K562 (cell line): ENCODE measurements around the gene CUX1. TPM values are rescaled to one million over a fixed set of nuclear protein-coding genes. Genes with fewer than 3 reads are reported as not detected.

ENCODE experiments used
- BMI1 ChIP-seq: fragments of 150-350 bp; IDR thresholded peaks from 2 replicates; pipeline ENCODE4 v1.6.1; 2014; ENCODE audit warnings: low read length
- BRD4 ChIP-seq: fragments of 200-600 bp; sonication (generic); IDR thresholded peaks from 2 replicates; pipeline ENCODE4 v1.6.1; 2017; ENCODE audit warnings: inconsistent platforms
- CBX5 ChIP-seq: IDR thresholded peaks from 2 replicates; pipeline ENCODE4 v1.6.1; 2014; ENCODE audit warnings: low read depth, borderline replicate concordance
- ELF4 ChIP-seq: fragments of 450-650 bp; formaldehyde crosslinking; IDR thresholded peaks from 2 replicates; pipeline ENCODE4 v1.4.0; 2022; ENCODE audit warnings: missing genetic modification characterization
- FOSL1 ChIP-seq: fragments of 200-800 bp; sonication (Bioruptor generic); conservative IDR thresholded peaks from 2 replicates; pipeline ENCODE4 v1.6.1; 2016; ENCODE audit warnings: missing genetic modification characterization, missing compliant biosample characterization
- HEY1 ChIP-seq: fragments of 250-450 bp; sonication (Bioruptor Pico); IDR thresholded peaks from 2 replicates; pipeline ENCODE4 v1.5.0; 2020; ENCODE audit warnings: mild to moderate bottlenecking, moderate library complexity, borderline replicate concordance
- HNRNPUL1 ChIP-seq: fragments of 200-400 bp; formaldehyde crosslinking; IDR thresholded peaks from 2 replicates; pipeline ENCODE4 v1.6.1; 2017; ENCODE audit warnings: low read length
- MAZ ChIP-seq, 2 experiments: fragments of 450-650 bp in 1 of 2; sonication (generic) in 1 of 2; formaldehyde crosslinking; IDR thresholded peaks in 1 of 2; conservative IDR thresholded peaks in 1 of 2; 2 replicates each; pipeline versions ENCODE4 v1.4.0 to v1.5.0; 2020; ENCODE audit warnings: mild to moderate bottlenecking in 1 of 2, missing genetic modification reagents in 1 of 2
- PHF20 ChIP-seq: fragments of 450-650 bp; IDR thresholded peaks from 2 replicates; pipeline ENCODE4 v1.6.1; 2018; ENCODE audit not compliant: partially characterized antibody
- RBBP5 ChIP-seq: fragments of 200-600 bp; sonication (generic); IDR thresholded peaks from 2 replicates; pipeline ENCODE4 v1.6.1; 2012; ENCODE audit warnings: borderline replicate concordance, mild to moderate bottlenecking, low read length, control low read depth, inconsistent platforms; ENCODE audit not compliant: insufficient read depth, poor library complexity, severe bottlenecking
- SAP30 ChIP-seq: fragments of 200-600 bp; sonication (generic); IDR thresholded peaks from 2 replicates; pipeline ENCODE4 v1.6.1; 2012; ENCODE audit warnings: borderline replicate concordance, low read depth, mild to moderate bottlenecking, moderate library complexity, low read length, control low read depth, inconsistent platforms; ENCODE audit not compliant: insufficient read depth, poor library complexity, severe bottlenecking
- SMARCC2 ChIP-seq: fragments of 450-650 bp; IDR thresholded peaks from 2 replicates; pipeline ENCODE4 v1.6.1; 2017; ENCODE audit warnings: antibody characterized with exemption, moderate library complexity, mild to moderate bottlenecking, low read depth
- ZBTB33 ChIP-seq: sonication (generic); formaldehyde crosslinking; IDR thresholded peaks from 2 replicates; pipeline ENCODE4 v1.8.1; 2023; ENCODE audit warnings: mild to moderate bottlenecking, missing genetic modification reagents
- ZNF282 ChIP-seq: sonication (generic); formaldehyde crosslinking; IDR thresholded peaks from 2 replicates; pipeline ENCODE4 v1.8.1; 2023; ENCODE audit warnings: missing genetic modification reagents
- ZNF3 ChIP-seq: fragments of 250-450 bp; sonication (Bioruptor Pico); IDR thresholded peaks from 2 replicates; pipeline ENCODE4 v1.5.0; 2021; ENCODE audit warnings: mild to moderate bottlenecking, moderate library complexity
- ZNF318 ChIP-seq, 2 experiments: fragments of 450-650 bp; IDR thresholded peaks; 2 replicates each; pipeline ENCODE4 v1.6.1; 2016; ENCODE audit warnings: mild to moderate bottlenecking in 2 of 2, borderline replicate concordance in 1 of 2, low read depth in 1 of 2, moderate library complexity in 1 of 2
- ZSCAN32 ChIP-seq: fragments of 450-650 bp; formaldehyde crosslinking; IDR thresholded peaks from 2 replicates; pipeline ENCODE4 v1.4.0; 2020; ENCODE audit warnings: mild to moderate bottlenecking, moderate library complexity
- polyA plus RNA-seq, 8 experiments: library from polyadenylated mRNA; depleted of rRNA in 4 of 8; stranded (reverse) in 5 of 8; unstranded in 3 of 8; fragments of >200 nt; fragmentation: Nextera tagmentation in 2 of 8; fragmentation: Illumina TruSeq in 1 of 8; extraction: Ambion mirVana in 2 of 8; extraction: Trizol in 1 of 8; gene quantifications; 2 replicates each; pipeline versions ENCODE4 v1.2.1 to v1.2.3, GENCODE V29; 2011 to 2014; ENCODE audit warnings: inconsistent platforms in 1 of 8, missing spikeins in 1 of 8
- total RNA-seq, 7 experiments: library from RNA; depleted of rRNA in 6 of 7; stranded (reverse); fragments of >200 nt in 6 of 7; fragmentation: Illumina TruSeq in 2 of 7; extraction: Trizol in 2 of 7; gene quantifications; 2 replicates each; pipeline versions ENCODE4 v1.2.1 to v1.2.3, GENCODE V29; 2011 to 2021; ENCODE audit warnings: low replicate concordance in 1 of 7

CUX1 gene
- total and polyA plus RNA-seq, 9 of the 15 experiments (the other 6 are each of a cell fraction or from before 2014, with no cell fraction given), result 3.6 to 55.3 (median 25.2) TPM

- TF ChIP-seq ELF4 (CRISPR knock-in tag), result 0 out of 2 replicates have a peak, but pooled peaks have one; percentile 41
- no peak for TF ChIP-seq ZBTB33 (CRISPR knock-in tag)
- no peak for TF ChIP-seq ZNF3
- peak; percentile 37 to 90; a peak in 3 of 4 replicates for TF ChIP-seq ZNF318 (IDR thresholded peaks at IDR 0.05; ENCODE audit: borderline replicate concordance in 1 of 2, low read depth in 1 of 2)
- peak; percentile 17 to 57 for TF ChIP-seq MAZ (CRISPR knock-in tag; conservative IDR thresholded peaks at IDR 0.05 in 1 of 2, IDR thresholded peaks at IDR 0.05 in 1 of 2)
- TF ChIP-seq HEY1 (CRISPR knock-in tag), result no peak
- peak; percentile 71 for TF ChIP-seq SAP30
- no peak for TF ChIP-seq HNRNPUL1
- no peak for TF ChIP-seq PHF20
- peak; percentile 69 for TF ChIP-seq SMARCC2
- TF ChIP-seq ZNF282, result no peak
- TF ChIP-seq BMI1, result no peak
- TF ChIP-seq BRD4, result peak; percentile 75; the same call in 1 of the 2 replicates
- TF ChIP-seq FOSL1 (tag), result peak; percentile 95
- TF ChIP-seq ZSCAN32, result no peak
- TF ChIP-seq RBBP5, result peak; percentile 93
- TF ChIP-seq CBX5, result no peak
Observed at GRCh38 chr7:101882595-101883564, 65.5 kb downstream of the CUX1 start (continued).
